HG02870 (cell line): Measurements from ENCODE around the gene COL23A1.
"Not testable (repeated sequence)": the region's sequence is repeated elsewhere in the genome, so short reads cannot be mapped to it uniquely, and the experiment has no call there.

ENCODE experiments used
- ATAC-seq: cut with Tn5 transposase; IDR thresholded peaks from one replicate; pipeline ENCODE4 v1.9.1; 2021; ENCODE audit warnings: mild to moderate bottlenecking, moderate library complexity; ENCODE audit not compliant: unreplicated experiment

COL23A1 gene

GRCh38 chr5:178385496-178385890 is 204.7 kb downstream of the COL23A1 start:
- no peak for ATAC-seq

GRCh38 chr5:178384816-178385495 is 205.2 kb downstream of the COL23A1 start:
- ATAC-seq = no peak

- no peak for ATAC-seq
Observed at GRCh38 chr5:178383919-178384815, 206.0 kb downstream of the COL23A1 start.

- ATAC-seq = no peak
Observed at GRCh38 chr5:178383301-178383918, 206.8 kb downstream of the COL23A1 start.

GRCh38 chr5:178382754-178383164 is 207.4 kb downstream of the COL23A1 start:
- no peak for ATAC-seq

- no peak for ATAC-seq
Observed at GRCh38 chr5:178381921-178382695, 208.1 kb downstream of the COL23A1 start.

- ATAC-seq = no peak
Observed at GRCh38 chr5:178381206-178381605, 209.0 kb downstream of the COL23A1 start.

- ATAC-seq = no peak
Observed at GRCh38 chr5:178380541-178381074, 209.6 kb downstream of the COL23A1 start.

GRCh38 chr5:178380086-178380485 is 210.1 kb downstream of the COL23A1 start:
- ATAC-seq = no peak

GRCh38 chr5:178378527-178379484 is 211.4 kb downstream of the COL23A1 start:
- ATAC-seq = no peak

- ATAC-seq = no peak
Observed at GRCh38 chr5:178377583-178378270, 212.5 kb downstream of the COL23A1 start.

- no peak for ATAC-seq
Observed at GRCh38 chr5:178376921-178377582, 213.1 kb downstream of the COL23A1 start.

- ATAC-seq = no peak
Observed at GRCh38 chr5:178375348-178375747, 214.8 kb downstream of the COL23A1 start.

GRCh38 chr5:178373711-178374110 is 216.5 kb downstream of the COL23A1 start:
- ATAC-seq = no peak

GRCh38 chr5:178372142-178372571 is 218.0 kb downstream of the COL23A1 start:
- no peak for ATAC-seq

GRCh38 chr5:178371362-178372111 is 218.7 kb downstream of the COL23A1 start:
- no peak for ATAC-seq

- no peak for ATAC-seq
Observed at GRCh38 chr5:178370102-178370501, 220.1 kb downstream of the COL23A1 start.

- ATAC-seq = not testable (repeated sequence)
Observed at GRCh38 chr5:178369469-178369868, 220.7 kb downstream of the COL23A1 start.
